GM13976 (cell line): ENCODE measurements around the gene ADGRD1.

Experiments
- DNase-seq: peaks from one replicate; pipeline ENCODE4 v3.0.0; 2012; ENCODE audit warnings: low spot score
- in situ Hi-C: fragments of 300-500 bp; cut with MboI; formaldehyde crosslinking; loops from one replicate; pipeline ENCODE4 v1.12.0; 2022; ENCODE audit warnings: low sequenced_read_pairs, mixed read lengths, inconsistent platforms; ENCODE audit not compliant: unreplicated experiment
- TF ChIP-seq, protein P1 (sequence below): IDR thresholded peaks from 2 replicates; pipeline ENCODE4 v1.5.1; 2012; ENCODE audit warnings: borderline replicate concordance, mild to moderate bottlenecking; ENCODE audit not compliant: insufficient read depth; ENCODE audit errors: extremely low read depth, missing control alignments, control extremely low read depth

ADGRD1 gene

DNA sequence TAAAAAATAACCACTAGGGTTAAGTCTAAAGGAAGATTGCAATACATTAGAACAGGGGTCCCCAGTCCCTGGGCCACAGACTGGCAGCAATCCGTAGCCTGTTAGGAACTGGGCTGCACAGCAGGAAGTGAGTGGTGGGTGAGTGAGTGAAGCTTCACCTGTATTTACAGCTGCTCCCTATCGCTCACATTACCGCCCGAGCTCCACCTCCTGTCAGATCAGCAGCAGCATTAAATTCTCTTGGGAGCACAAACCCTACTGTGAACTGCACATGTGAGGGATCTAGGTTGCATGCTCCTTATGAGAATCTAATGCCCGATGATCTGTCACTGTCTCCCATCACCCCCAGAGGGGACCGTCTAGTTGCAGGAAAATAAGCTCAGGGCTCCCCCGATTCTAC is 15.5 kb downstream of the ADGRD1 start:
- DNase-seq = no peak
- in situ Hi-C loops = no loop called here
- TF ChIP-seq, protein P1, sequence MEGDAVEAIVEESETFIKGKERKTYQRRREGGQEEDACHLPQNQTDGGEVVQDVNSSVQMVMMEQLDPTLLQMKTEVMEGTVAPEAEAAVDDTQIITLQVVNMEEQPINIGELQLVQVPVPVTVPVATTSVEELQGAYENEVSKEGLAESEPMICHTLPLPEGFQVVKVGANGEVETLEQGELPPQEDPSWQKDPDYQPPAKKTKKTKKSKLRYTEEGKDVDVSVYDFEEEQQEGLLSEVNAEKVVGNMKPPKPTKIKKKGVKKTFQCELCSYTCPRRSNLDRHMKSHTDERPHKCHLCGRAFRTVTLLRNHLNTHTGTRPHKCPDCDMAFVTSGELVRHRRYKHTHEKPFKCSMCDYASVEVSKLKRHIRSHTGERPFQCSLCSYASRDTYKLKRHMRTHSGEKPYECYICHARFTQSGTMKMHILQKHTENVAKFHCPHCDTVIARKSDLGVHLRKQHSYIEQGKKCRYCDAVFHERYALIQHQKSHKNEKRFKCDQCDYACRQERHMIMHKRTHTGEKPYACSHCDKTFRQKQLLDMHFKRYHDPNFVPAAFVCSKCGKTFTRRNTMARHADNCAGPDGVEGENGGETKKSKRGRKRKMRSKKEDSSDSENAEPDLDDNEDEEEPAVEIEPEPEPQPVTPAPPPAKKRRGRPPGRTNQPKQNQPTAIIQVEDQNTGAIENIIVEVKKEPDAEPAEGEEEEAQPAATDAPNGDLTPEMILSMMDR = no peak

DNA sequence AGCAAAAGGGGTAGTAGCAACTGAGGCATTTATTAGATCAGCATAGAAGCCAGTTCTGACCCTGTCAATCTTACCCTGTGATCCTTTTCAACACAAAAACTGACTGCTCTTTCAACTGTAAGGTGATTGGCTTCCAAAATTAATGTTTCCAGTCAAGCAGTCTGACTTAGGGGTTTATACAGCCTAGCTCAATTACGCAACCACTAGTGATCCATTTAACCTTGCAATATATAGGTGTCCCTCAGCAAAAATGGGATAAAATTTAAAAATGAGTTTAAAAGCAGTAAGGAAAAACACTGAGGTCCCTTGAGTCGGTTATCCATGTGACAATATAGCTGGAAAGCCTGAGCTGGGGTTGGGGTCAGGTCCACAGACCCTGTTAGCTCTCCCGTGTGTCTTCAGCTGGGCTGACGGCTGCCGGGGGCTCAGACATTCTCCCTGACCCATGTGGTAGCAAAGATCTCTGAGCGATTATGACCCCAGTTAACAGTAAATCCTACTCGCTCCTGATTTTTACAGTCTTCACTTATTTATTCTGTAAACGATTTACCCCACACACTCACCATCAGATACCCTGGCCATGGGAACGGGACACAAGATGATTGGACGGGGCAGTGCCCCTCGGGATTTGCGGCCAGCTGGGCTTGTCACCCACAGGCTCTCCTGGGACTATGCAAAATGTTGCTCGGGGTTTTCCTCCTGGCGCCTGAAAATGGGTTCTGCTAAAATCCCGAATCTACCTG is 16.6 kb downstream of the ADGRD1 start:
- in situ Hi-C loops = no loop called here

DNA sequence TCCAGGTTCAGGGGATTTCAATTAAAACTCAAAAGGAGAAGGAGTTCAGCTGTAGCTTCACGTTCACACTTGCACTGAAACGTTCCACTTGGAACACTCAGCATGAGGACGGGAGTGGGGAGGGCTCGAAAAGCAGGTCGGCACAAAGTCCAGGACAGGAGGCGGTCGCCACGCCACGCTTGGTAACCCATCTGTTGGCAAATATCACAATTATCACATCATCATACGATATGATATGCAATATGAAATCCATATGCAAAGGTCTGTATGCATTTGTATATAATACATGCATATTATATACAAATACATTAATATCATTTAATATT is 17.2 kb downstream of the ADGRD1 start:
- TF ChIP-seq, protein P1 = no peak
- DNase-seq = no peak
- in situ Hi-C loops = no loop called here

More for the DNA sequence above, 16.6 kb downstream of the ADGRD1 start:
- TF ChIP-seq, protein P1 = no peak
- no peak for DNase-seq

DNA sequence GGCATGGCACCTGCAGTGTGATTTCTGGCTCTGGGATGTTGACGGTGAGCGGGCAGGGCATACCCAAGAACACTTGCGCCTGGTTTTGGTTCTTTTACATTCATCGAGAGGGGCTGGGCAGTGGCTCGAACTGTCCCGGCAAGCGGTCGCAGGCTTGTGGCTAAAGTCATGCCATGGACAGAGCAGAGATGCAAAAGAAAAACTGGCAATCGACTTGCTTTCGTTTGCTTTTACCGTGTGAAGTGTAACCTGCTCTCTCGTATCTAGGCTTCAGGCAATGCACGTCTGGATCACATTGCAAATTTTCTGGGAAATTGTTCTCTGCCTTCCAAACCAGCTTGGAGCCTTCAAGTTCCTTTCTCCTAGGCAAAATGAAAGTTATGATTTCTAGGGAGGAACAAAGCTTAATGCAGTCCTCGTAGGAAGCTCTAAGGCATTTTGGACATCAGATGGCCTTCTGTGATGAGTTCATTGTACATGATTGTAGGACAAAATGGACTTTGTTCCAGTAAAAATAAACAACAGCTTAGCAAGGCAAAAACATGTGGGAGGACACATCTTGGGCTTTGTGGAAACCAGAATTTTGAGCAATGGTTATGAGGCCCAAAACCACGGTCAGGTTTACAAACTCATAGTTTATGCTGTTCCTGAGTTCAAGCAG is 18.3 kb downstream of the ADGRD1 start:
- in situ Hi-C loops = no loop called here
- TF ChIP-seq, protein P1 = no peak
- DNase-seq = no peak

DNA sequence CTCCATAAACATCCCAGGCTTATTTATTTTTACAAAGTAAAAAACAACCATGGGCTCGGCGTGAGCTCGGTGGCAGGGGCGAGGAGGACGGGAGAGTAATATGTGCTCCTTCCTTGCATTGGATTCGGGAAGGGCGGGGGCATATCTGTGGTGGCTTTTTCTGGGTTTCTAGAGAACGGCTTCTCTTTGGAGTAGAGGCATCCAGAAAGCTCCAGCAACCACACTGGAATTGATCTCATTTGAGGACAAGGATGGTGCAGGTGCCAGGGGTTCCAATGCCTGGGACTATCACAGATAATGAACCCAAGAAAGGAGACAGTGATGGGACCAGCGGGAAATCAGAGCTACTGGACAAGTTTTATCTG is 18.9 kb downstream of the ADGRD1 start:
- in situ Hi-C loops = no loop called here
- TF ChIP-seq, protein P1 = no peak
- no peak for DNase-seq

DNA sequence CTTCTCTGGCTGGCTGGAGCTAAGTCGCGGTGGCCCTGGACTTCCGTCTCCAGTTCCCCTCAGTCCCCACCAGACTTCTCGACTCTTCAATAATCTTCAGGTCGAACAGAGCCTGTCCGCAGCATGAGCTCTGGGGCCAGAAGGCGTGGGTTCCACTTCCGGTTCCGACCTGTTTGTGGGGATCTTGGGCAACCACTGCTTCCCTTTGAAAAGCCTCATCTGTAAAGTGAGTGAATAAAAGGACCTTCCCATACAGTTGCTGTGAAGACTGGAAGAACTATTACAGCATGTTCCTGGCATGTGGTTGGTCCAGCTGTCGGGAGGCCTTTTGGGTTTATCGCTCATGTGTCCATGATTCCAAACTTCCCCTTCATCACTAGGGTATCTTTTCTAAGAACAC is 19.4 kb downstream of the ADGRD1 start:
- DNase-seq = no peak
- in situ Hi-C loops = no loop called here
- TF ChIP-seq, protein P1 = no peak
